HepG2 (cell line): Measurements from ENCODE around the gene KAT6B. TPM values are rescaled to one million over a fixed set of nuclear protein-coding genes. Genes with fewer than 3 reads are reported as not detected.

Experiments used
- GPBP1L1 ChIP-seq: sonication (generic); formaldehyde crosslinking; IDR thresholded peaks from 2 replicates; pipeline ENCODE4 v1.5.0; 2020; ENCODE audit warnings: mild to moderate bottlenecking, missing genetic modification reagents
- HOXA9 ChIP-seq: sonication (generic); formaldehyde crosslinking; IDR thresholded peaks from 2 replicates; pipeline ENCODE4 v1.8.1; 2022; ENCODE audit warnings: missing genetic modification reagents, mild to moderate bottlenecking, moderate library complexity, borderline replicate concordance
- KDM4B ChIP-seq: sonication (generic); formaldehyde crosslinking; IDR thresholded peaks from 2 replicates; pipeline ENCODE4 v1.4.0; 2020; ENCODE audit warnings: missing genetic modification reagents
- MIER2 ChIP-seq: IDR thresholded peaks from 2 replicates; pipeline ENCODE4 v1.6.1; 2016; ENCODE audit warnings: missing biosample characterization, missing genetic modification reagents
- ZBTB38 ChIP-seq: sonication (generic); formaldehyde crosslinking; IDR thresholded peaks from 2 replicates; pipeline ENCODE4 v1.5.1; 2020; ENCODE audit warnings: mild to moderate bottlenecking, missing genetic modification reagents
- ZC3H13 ChIP-seq: sonication (generic); formaldehyde crosslinking; IDR thresholded peaks from 2 replicates; pipeline ENCODE4 v1.8.1; 2023; ENCODE audit warnings: mild to moderate bottlenecking, missing genetic modification reagents, moderate library complexity
- ZKSCAN1 ChIP-seq: fragments of 150-350 bp; IDR thresholded peaks from 2 replicates; pipeline ENCODE4 v1.6.1; 2014; ENCODE audit warnings: low read length
- ZKSCAN8 ChIP-seq: IDR thresholded peaks from 2 replicates; pipeline ENCODE4 v1.6.1; 2016; ENCODE audit warnings: borderline replicate concordance, missing genetic modification reagents, missing compliant biosample characterization
- ZNF234 ChIP-seq: sonication (generic); formaldehyde crosslinking; conservative IDR thresholded peaks from 2 replicates; pipeline ENCODE4 v1.5.1; 2020; ENCODE audit warnings: mild to moderate bottlenecking, missing genetic modification reagents
- ZNF251 ChIP-seq: sonication (generic); formaldehyde crosslinking; IDR thresholded peaks from 2 replicates; pipeline ENCODE4 v1.9.0; 2021; ENCODE audit warnings: mild to moderate bottlenecking, missing genetic modification reagents
- ZNF274 ChIP-seq: sonication (generic); formaldehyde crosslinking; IDR thresholded peaks from 2 replicates; pipeline ENCODE4 v1.5.1; 2020; ENCODE audit warnings: mild to moderate bottlenecking, missing genetic modification reagents
- ZNF296 ChIP-seq: sonication (generic); formaldehyde crosslinking; conservative IDR thresholded peaks from 2 replicates; pipeline ENCODE4 v1.5.0; 2020; ENCODE audit warnings: mild to moderate bottlenecking, missing genetic modification reagents
- ZNF510 ChIP-seq: sonication (generic); formaldehyde crosslinking; IDR thresholded peaks from 2 replicates; pipeline ENCODE4 v1.4.0; 2020; ENCODE audit warnings: low read depth, mild to moderate bottlenecking, missing genetic modification reagents
- ZNF512B ChIP-seq: sonication (generic); formaldehyde crosslinking; IDR thresholded peaks from 2 replicates; pipeline ENCODE4 v1.5.1; 2020; ENCODE audit warnings: missing genetic modification reagents, mild to moderate bottlenecking, borderline replicate concordance
- ZNF547 ChIP-seq: sonication (generic); formaldehyde crosslinking; IDR thresholded peaks from 2 replicates; pipeline ENCODE4 v1.5.1; 2020; ENCODE audit warnings: mild to moderate bottlenecking, missing genetic modification reagents
- ZNF562 ChIP-seq: sonication (generic); formaldehyde crosslinking; IDR thresholded peaks from 2 replicates; pipeline ENCODE4 v1.8.0; 2022; ENCODE audit warnings: missing genetic modification reagents, borderline replicate concordance
- ZNF564 ChIP-seq: sonication (generic); formaldehyde crosslinking; IDR thresholded peaks from 2 replicates; pipeline ENCODE4 v1.8.1; 2023; ENCODE audit warnings: mild to moderate bottlenecking, missing genetic modification reagents
- ZNF598 ChIP-seq: sonication (generic); formaldehyde crosslinking; IDR thresholded peaks from 2 replicates; pipeline ENCODE4 v1.5.1; 2020; ENCODE audit warnings: mild to moderate bottlenecking, missing genetic modification reagents, borderline replicate concordance
- ZNF713 ChIP-seq: sonication (generic); formaldehyde crosslinking; IDR thresholded peaks from 2 replicates; pipeline ENCODE4 v1.4.0; 2020; ENCODE audit warnings: mild to moderate bottlenecking, missing genetic modification reagents
- ZNF724P ChIP-seq: sonication (generic); formaldehyde crosslinking; IDR thresholded peaks from 2 replicates; pipeline ENCODE4 v1.8.0; 2022; ENCODE audit warnings: missing genetic modification reagents, borderline replicate concordance
- ZNF749 ChIP-seq: sonication (generic); formaldehyde crosslinking; IDR thresholded peaks from 2 replicates; pipeline ENCODE4 v1.8.0; 2022; ENCODE audit warnings: mild to moderate bottlenecking, missing genetic modification reagents, moderate library complexity, borderline replicate concordance
- ZNF770 ChIP-seq: sonication (generic); formaldehyde crosslinking; IDR thresholded peaks from 2 replicates; pipeline ENCODE4 v1.5.0; 2020; ENCODE audit warnings: mild to moderate bottlenecking, missing genetic modification reagents
- polyA plus RNA-seq, 8 experiments: library from polyadenylated mRNA; depleted of rRNA in 3 of 8; stranded (reverse) in 7 of 8; unstranded in 1 of 8; fragments of >200 nt; fragmentation: Illumina TruSeq in 4 of 8; extraction: Trizol in 4 of 8; gene quantifications; 2 replicates each; pipeline versions ENCODE4 v1.2.1 to v1.2.3, GENCODE V29; 2011 to 2016; ENCODE audit warnings: low read depth in 4 of 8, missing spikeins in 1 of 8, mixed read lengths in 1 of 8; ENCODE audit not compliant: insufficient read depth in 1 of 8
- total RNA-seq, 5 experiments: library from RNA; depleted of rRNA; stranded (reverse); fragments of >200 nt; fragmentation: Illumina TruSeq; extraction: Trizol; gene quantifications; 2 replicates each; pipeline ENCODE4 v1.2.3, GENCODE V29; 2016; ENCODE audit warnings: low read depth in 1 of 5

The KAT6B gene
- total and polyA plus RNA-seq, 2 of the 13 experiments (the other 11 are each of a cell fraction or from before 2014, with no cell fraction given), result 3.0 to 9.5 TPM

- TF ChIP-seq ZNF770 (CRISPR knock-in tag) (no peak), ZKSCAN8 (CRISPR knock-in tag) (peak; percentile 31; the same call in 1 of the 2 replicates), ZKSCAN1 (no peak), ZNF251 (CRISPR knock-in tag) (no peak), GPBP1L1 (CRISPR knock-in tag) (no peak), MIER2 (no peak), ZNF564 (no peak), HOXA9 (CRISPR knock-in tag) (no peak), ZNF512B (no peak), ZNF234 (no peak), ZC3H13 (CRISPR knock-in tag) (no peak), KDM4B (CRISPR knock-in tag) (no peak), ZNF274 (CRISPR knock-in tag) (no peak), ZNF713 (CRISPR knock-in tag) (no peak), ZNF510 (no peak), ZNF296 (CRISPR knock-in tag) (no peak), ZNF547 (CRISPR knock-in tag) (no peak), ZNF724P (CRISPR knock-in tag) (no peak), ZNF562 (CRISPR knock-in tag) (no peak), ZNF749 (CRISPR knock-in tag) (no peak), ZNF598 (CRISPR knock-in tag) (no peak), ZBTB38 (no peak; the same call in 1 of the 2 replicates)
These were observed at the start of gene KAT6B (continued) for GRCh38 chr10:74826142-74827044.
